Small intestine (tissue), 7 donors: ENCODE results near the gene TMEM255B. TPM values are rescaled to one million over a fixed set of nuclear protein-coding genes. Genes with fewer than 3 reads are reported as not detected.

Experiments
- DNase-seq, 2 donors: peaks; one replicate each; pipeline versions ENCODE4 v3.0.0 to v3.0.0-alpha.2; 2013
- FAIRE-seq: peaks from 2 replicates; lab custom pipeline; 2012; peaks lifted over from hg19 to GRCh38; lab: Jason Lieb, UNC
- H3K27ac ChIP-seq, 3 donors: one replicate each; pipeline ENCODE4 v1.5.1; 2013; ENCODE audit warnings: low read length in 2 of 3, mild to moderate bottlenecking in 2 of 3, control low read depth in 1 of 3, inconsistent platforms in 1 of 3, low read depth in 1 of 3, moderate library complexity in 1 of 3
- H3K27me3 ChIP-seq, 3 donors: one replicate each; pipeline ENCODE4 v1.6.1; 2013; ENCODE audit warnings: low read length in 3 of 3, inconsistent platforms in 1 of 3; ENCODE audit not compliant: control insufficient read depth in 3 of 3, insufficient read depth in 3 of 3
- H3K36me3 ChIP-seq, 3 donors: one replicate each; pipeline ENCODE4 v1.6.1; 2013; ENCODE audit warnings: low read length in 3 of 3, inconsistent platforms in 1 of 3, low read depth in 1 of 3, mild to moderate bottlenecking in 1 of 3, moderate library complexity in 1 of 3; ENCODE audit not compliant: control insufficient read depth in 3 of 3, insufficient read depth in 2 of 3
- H3K4me1 ChIP-seq, 3 donors: one replicate each; pipeline ENCODE4 v1.6.1; 2013; ENCODE audit warnings: low read length in 2 of 3, inconsistent platforms in 1 of 3, low read depth in 1 of 3, mild to moderate bottlenecking in 1 of 3, moderate library complexity in 1 of 3; ENCODE audit not compliant: control insufficient read depth in 3 of 3, insufficient read depth in 2 of 3
- H3K4me3 ChIP-seq, 3 donors: one replicate each; pipeline ENCODE4 v1.5.1; 2013; ENCODE audit warnings: low read length in 3 of 3, control low read depth in 1 of 3, inconsistent platforms in 1 of 3, low read depth in 1 of 3, mild to moderate bottlenecking in 1 of 3, moderate library complexity in 1 of 3
- H3K9me3 ChIP-seq, 2 donors: one replicate each; pipeline ENCODE4 v1.6.1; 2013; ENCODE audit warnings: low read depth in 1 of 2, low read length in 1 of 2; ENCODE audit not compliant: control insufficient read depth in 2 of 2, insufficient read depth in 1 of 2
- WGBS, 3 donors: extraction: QIAGEN DNeasy Blood & Tissue Kit; methylation state at CpG; one replicate each; pipeline ENCODE4 v1.1.7; 2013; 5-methylcytosine and 5-hydroxymethylcytosine counted together
- polyA plus RNA-seq, 4 donors: library from polyadenylated mRNA; stranded (reverse) in 3 of 4; unstranded in 1 of 4; fragments of 200-250 nt in 3 of 4; fragments of 120-200 nt in 1 of 4; gene quantifications; one replicate each; pipeline versions ENCODE4 v1.2.1 to v1.2.3, GENCODE V29; 2013
- donor health status: healthy with polysubstance abuse.
- donor health status: control.
- donor health status: control.
- donor health status: Bipolar disorder and iron deficiency.
- donor health status: healthy.

TMEM255B gene
- polyA plus RNA-seq, 4 donors = 1.4 to 9.3 (median 2.6) TPM; not detected in 1

DNA sequence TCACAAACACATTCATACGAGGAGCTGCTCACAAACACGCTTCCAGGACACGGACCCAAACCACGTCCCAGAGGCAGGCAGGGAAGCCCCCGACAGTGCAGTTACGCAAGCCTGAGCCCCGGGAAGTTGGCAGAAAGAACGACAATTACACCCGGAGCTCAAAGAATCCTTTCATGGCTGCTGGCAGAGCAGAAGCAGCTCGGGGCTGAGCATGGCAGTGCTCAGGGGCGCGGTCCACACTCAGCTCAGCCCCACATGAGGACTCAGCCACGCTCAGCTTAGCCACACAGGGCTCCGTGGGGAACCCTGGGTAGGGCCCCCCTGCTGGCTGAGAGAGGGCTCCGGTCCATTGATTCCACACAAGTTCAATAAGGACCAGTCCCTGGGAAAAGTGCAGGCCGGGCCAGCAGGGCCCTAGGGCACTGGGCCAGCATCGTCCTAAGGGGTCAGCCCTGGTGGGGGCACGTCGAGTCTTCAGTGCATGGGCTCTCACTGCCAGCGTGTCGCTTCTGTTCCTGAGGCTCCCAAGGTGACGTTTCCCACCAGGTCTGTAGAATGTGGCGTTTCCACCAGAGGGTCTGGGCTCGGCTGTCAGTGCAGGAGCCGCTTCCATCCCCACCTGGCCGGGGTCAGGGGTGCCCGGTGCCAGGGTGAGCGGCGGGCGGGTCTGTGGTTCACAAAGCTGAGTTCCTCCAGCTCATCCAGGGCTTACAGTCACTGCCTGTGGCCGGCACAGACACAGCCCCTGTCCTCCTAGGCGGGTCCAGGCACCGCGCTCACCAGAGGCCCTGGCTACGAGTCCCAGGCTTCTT lies 81.7 kb downstream of the TMEM255B start:
- H3K9me3 ChIP-seq = no peaks in the 10 kb centered on the region
- FAIRE-seq (no peak), DNase-seq (no peak)
- H3K4me3 ChIP-seq = no peak overlapping the region
- H3K36me3 ChIP-seq = peaks cover 0 to 64% (median 0%) of the 10 kb centered on the region in 3 donors
- 53 to 75% (median 59%) methylated on average over 33 to 35 of the region's 35 CpGs for WGBS, 3 donors
- H3K4me1 ChIP-seq = peaks cover 4 to 18% (median 11%) of the 10 kb centered on the region in 3 donors
- peak overlapping the region in 2 of 3 donors; percentile 22 to 78 for H3K27ac ChIP-seq
- H3K27me3 ChIP-seq = no peaks in the 10 kb centered on the region

DNA sequence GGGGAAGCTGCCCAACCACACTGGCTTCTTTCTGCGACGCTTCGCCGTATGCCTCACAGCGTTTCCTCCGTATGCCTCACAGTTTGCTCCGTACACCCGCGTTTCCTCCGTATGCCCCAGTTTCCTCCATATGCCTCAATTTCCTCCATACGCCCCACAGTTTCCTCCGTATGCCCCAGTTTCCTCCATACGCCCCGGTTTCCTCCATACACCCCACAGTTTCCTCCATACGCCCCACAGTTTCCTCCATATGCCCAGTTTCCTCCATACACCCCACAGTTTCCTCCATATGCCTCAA lies 82.3 kb downstream of the TMEM255B start:
- DNase-seq (no peak), FAIRE-seq (no peak)
- no peak overlapping the region for H3K27ac ChIP-seq
- peaks cover 0 to 69% (median 0%) of the 10 kb centered on the region in 3 donors for H3K36me3 ChIP-seq
- peaks cover 4 to 18% (median 11%) of the 10 kb centered on the region in 3 donors for H3K4me1 ChIP-seq
- no peaks in the 10 kb centered on the region for H3K9me3 ChIP-seq
- H3K4me3 ChIP-seq = no peak overlapping the region
- 66 to 80% (median 68%) methylated on average over 14 to 15 of the region's 15 CpGs for WGBS, 3 donors
- H3K27me3 ChIP-seq = no peaks in the 10 kb centered on the region

DNA sequence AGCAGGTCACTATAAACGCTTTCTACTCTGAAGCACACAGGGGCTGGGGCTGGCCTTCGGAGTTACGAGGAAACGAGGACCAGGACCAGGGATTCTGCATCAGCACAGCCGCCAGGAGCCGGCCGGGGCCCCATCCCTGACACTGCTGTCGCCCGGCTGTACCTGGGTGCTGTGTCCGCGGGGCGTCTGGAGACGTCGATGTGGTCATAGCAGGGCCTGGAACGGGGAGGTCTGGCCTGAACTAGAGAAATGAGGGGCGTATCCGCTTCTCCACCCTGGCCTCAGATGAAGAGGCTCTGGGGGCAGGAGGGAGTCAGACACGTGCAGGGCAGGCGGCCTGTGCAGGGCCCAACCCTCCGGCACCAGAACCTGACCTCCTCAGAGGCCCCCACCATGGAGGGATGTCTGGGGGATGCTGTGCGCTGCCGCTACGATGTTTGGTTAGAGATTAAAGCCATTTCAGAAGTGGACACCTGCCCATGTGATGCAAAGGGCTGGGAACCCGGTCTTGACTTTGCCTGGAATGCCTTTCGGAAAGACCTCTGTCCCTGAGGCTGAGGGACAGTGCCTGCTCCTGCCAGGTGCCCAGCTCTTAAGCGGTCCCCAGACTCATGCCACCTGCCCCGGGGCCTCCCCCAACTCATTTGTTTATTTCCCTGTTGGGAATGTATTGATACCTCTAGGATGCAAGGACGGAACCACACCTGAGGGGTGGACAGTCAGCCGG lies 83.5 kb downstream of the TMEM255B start:
- no peak overlapping the region for H3K27ac ChIP-seq
- WGBS, 3 donors = 92 to 94% (median 94%) methylated on average over 29 of the region's 29 CpGs

DNA sequence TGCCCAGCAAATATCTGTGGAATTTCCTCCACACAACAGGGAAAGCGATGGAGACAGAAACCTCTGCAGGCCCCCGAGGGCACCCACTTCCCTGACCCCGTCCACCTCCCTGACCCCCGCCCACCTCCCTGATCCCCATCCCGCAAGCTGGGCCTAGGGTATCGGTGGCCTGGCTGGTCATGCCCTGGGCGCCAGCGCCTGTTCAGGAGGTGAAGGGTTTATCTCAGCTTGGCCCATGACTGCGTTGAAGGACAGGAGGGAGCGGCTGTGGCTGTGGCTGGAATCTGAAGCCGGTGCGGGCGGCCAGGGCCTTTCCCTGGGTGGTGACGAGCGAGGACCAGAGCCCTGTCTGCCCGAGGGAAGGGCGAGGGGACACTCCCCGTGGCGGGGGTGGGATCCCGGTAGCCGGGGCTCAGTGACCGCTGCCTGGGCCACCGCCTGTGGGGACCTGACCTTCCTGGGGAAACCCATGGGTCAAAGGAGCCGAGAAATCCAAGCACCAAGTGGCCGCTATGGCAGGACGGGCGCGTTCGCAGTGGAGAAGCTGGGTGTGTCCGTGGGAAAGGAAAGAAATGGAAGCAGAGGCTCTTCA lies 84.1 kb downstream of the TMEM255B start:
- H3K36me3 ChIP-seq = peaks cover 0 to 67% (median 0%) of the 10 kb centered on the region in 3 donors

More for the DNA sequence above, 83.5 kb downstream of the TMEM255B start:
- Histone ChIP-seq H3K4me1 (peaks cover 4 to 13% (median 11%) of the 10 kb centered on the region in 3 donors), H3K4me3 (no peak overlapping the region), H3K36me3 (peaks cover 0 to 74% (median 0%) of the 10 kb centered on the region in 3 donors), H3K27me3 (no peaks in the 10 kb centered on the region), H3K9me3 (no peaks in the 10 kb centered on the region)
- FAIRE-seq (no peak), DNase-seq (no peak)

DNA sequence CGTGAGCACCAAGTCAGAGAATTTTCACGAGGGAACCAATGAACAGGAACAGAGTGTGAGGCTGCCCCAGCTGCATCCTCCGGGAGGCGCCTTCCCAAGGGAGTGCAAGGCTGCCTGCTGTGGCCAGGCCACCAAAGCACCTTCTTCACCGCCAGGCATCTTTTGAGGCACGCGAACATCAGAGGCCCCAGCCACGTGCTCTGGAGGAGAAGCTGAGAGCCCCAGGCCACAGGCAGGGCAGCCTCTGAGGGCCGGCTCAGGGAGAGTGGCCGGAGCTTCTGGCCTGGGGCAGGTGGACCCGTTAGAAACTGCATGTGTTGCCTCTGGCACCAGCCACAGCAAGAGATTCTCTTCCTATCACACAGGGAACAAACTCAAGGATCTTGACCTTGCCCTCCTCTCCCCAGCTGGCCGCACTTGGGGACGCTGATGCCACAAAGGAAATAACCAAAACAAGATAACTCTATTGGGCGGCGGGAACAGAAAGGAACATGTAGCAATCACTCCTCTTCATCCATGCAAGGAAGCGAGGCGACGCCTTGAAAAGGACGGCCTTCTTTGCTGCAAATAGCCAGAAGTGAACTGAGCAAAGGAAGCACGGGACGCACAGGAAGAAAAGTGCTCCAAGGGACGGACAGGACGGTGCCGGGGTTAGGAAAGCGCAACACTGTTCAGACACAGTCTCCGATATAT lies 85.0 kb downstream of the TMEM255B start:
- DNase-seq (no peak), FAIRE-seq (no peak)

More for the DNA sequence above, 84.1 kb downstream of the TMEM255B start:
- no peaks in the 10 kb centered on the region for H3K9me3 ChIP-seq
- WGBS, 3 donors = 88 to 93% (median 93%) methylated on average over 25 to 30 of the region's 30 CpGs
- no peak overlapping the region for H3K4me3 ChIP-seq
- DNase-seq = no peak
- no peak overlapping the region for H3K27ac ChIP-seq
- no peaks in the 10 kb centered on the region for H3K27me3 ChIP-seq
- peaks cover 4 to 7% (median 7%) of the 10 kb centered on the region in 3 donors for H3K4me1 ChIP-seq
- no peak for FAIRE-seq

DNA sequence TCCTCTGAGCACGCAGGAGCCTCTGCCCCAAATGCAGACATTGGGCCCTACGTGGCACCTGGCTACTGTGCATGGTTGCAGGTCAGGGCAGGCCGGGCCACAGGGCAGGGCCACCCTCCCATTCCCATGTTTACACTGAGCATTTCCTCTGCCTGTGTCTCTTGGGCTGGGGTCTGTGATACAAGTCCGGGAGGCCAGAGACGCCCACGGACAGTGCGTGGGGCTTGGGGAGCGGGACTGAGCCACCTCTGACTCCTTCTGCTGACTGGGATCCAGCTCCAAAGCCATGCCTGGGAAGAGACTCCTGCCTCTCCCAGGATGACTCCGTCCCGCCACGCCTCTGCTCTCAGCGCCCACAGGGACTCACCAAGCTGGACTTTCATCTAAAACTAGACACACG lies 86.0 kb downstream of the TMEM255B start:
- 49 to 78% (median 75%) methylated on average over 13 of the region's 13 CpGs for WGBS, 3 donors
- Histone ChIP-seq H3K4me3 (no peak overlapping the region), H3K27me3 (no peaks in the 10 kb centered on the region), H3K27ac (no peak overlapping the region), H3K36me3 (peaks cover 0 to 59% (median 0%) of the 10 kb centered on the region in 3 donors), H3K9me3 (no peaks in the 10 kb centered on the region), H3K4me1 (peaks cover 2 to 20% (median 7%) of the 10 kb centered on the region in 3 donors)
- no peak for FAIRE-seq
- peak; percentile 31 to 62 for DNase-seq

More for the DNA sequence above, 85.0 kb downstream of the TMEM255B start:
- H3K4me3 ChIP-seq = no peak overlapping the region
- H3K36me3 ChIP-seq = peaks cover 0 to 67% (median 0%) of the 10 kb centered on the region in 3 donors
- H3K4me1 ChIP-seq = peaks cover 5 to 14% (median 6%) of the 10 kb centered on the region in 3 donors
- H3K27me3 ChIP-seq = no peaks in the 10 kb centered on the region
- H3K9me3 ChIP-seq = no peaks in the 10 kb centered on the region
- no peak overlapping the region for H3K27ac ChIP-seq
- WGBS, 3 donors = 78 to 84% (median 80%) methylated on average over 26 of the region's 26 CpGs

DNA sequence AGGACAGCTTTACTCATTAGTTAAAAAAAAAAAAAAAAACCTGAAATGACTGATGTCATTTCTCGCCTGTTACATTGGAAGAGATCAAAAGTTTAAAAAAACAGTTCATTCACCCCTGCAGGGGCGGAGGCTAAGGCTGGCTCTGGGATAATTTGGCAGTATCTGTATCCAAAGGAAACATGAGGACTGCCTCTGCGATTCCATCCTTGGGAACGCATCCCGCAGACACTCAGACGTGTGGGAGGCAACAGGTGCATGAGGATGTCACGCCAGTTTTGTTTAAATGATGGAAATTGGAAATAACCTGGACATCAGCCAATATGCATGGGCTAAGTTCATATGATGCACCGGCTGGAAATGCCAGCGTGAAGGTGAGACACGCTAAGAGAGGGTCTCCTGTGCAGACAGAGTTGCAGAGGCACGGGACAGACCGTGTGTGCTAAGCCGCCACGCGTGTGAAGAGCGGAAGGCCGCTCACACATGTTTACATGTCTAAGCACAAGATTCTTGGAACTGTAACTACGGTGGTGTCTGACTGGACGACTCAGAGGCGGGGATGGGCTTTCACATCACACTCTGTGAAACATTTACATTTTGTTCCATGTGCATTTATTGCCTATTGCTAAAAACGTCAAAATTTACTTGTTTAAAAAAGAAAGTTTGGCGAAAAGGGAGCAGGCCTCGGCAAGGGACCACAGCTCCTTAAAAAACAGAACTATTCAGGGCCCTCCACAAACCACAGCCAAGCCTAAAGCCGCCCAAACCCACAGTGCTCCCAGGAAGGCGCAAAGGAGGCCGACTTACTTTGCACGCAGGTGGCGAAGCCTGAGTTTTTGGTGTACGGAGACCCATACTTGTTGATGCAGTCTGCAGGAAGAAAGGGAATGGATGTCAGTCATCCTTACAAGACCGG lies 87.0 kb downstream of the TMEM255B start:
- Histone ChIP-seq H3K36me3 (peaks cover 0 to 51% (median 0%) of the 10 kb centered on the region in 3 donors), H3K27me3 (no peaks in the 10 kb centered on the region), H3K9me3 (no peaks in the 10 kb centered on the region), H3K4me3 (no peak overlapping the region), H3K27ac (no peak overlapping the region), H3K4me1 (peaks cover 2 to 19% (median 4%) of the 10 kb centered on the region in 3 donors)
- FAIRE-seq (no peak), DNase-seq (no peak)
- 73 to 85% (median 77%) methylated on average over 30 of the region's 30 CpGs for WGBS, 3 donors
